Epithelial cell of esophagus (primary cell): ENCODE data around the gene SURF2.
A peak's percentile ranks its signal among the peaks of the same experiment; 100 is the strongest.

ENCODE experiments used
- DNase-seq: peaks from one replicate; pipeline ENCODE4 v3.0.0; 2010; ENCODE audit warnings: low read depth
- H3K4me3 ChIP-seq: 2 replicates; pipeline ENCODE4 v1.5.1; 2011; ENCODE audit warnings: mild to moderate bottlenecking, low read length, control low read depth
- TF ChIP-seq, protein P1 (sequence below): IDR thresholded peaks from 2 replicates; pipeline ENCODE4 v1.5.1; 2011; ENCODE audit warnings: low read depth, mild to moderate bottlenecking, low read length, control low read depth, inconsistent platforms; ENCODE audit not compliant: insufficient read depth; ENCODE audit errors: missing control alignments

The SURF2 gene

DNA sequence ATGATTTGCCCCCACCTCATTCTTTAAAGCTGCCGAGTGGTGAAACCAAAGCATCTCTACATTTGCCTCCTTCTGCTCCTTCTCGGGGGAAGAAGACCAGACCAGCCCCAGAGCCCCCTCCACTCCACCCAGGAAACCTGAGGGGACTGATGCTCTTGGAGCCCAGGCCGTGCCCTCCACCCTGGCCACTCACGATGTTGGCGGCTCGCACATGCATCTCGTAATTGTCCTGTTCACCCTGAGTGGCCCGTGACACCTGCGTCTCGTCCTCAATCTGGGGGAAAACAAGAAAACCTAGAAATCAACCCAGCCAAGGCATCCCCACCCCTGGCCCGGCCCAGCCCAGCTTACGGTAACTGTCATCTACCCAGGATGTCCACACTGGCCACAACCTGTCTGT lies 11.4 kb upstream of the SURF2 start:
- H3K4me3 ChIP-seq, result no peak overlapping the region
- TF ChIP-seq, protein P1, sequence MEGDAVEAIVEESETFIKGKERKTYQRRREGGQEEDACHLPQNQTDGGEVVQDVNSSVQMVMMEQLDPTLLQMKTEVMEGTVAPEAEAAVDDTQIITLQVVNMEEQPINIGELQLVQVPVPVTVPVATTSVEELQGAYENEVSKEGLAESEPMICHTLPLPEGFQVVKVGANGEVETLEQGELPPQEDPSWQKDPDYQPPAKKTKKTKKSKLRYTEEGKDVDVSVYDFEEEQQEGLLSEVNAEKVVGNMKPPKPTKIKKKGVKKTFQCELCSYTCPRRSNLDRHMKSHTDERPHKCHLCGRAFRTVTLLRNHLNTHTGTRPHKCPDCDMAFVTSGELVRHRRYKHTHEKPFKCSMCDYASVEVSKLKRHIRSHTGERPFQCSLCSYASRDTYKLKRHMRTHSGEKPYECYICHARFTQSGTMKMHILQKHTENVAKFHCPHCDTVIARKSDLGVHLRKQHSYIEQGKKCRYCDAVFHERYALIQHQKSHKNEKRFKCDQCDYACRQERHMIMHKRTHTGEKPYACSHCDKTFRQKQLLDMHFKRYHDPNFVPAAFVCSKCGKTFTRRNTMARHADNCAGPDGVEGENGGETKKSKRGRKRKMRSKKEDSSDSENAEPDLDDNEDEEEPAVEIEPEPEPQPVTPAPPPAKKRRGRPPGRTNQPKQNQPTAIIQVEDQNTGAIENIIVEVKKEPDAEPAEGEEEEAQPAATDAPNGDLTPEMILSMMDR, result no peak
- no peak for DNase-seq

DNA sequence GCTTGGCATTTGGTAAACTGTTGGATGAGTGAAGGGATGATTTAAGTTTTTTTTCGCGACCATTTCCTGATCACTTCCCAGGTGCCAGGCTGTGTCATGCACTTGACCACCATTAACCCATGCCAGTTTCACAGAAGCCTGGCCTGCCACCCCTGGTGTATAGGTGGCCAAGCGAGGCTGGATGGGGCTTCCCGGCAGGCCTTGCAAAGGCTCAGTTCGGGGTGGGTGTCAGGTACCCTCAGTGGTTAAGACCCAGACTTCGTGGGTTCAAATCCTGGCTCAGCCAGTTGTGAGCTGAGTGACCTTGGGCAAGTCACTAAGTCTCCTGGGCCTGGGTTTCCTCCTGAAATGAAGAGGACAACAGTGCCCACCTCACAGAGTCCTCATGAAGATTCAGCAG lies 10.8 kb upstream of the SURF2 start:
- H3K4me3 ChIP-seq, result no peak overlapping the region
- TF ChIP-seq, protein P1, result no peak
- no peak for DNase-seq

DNA sequence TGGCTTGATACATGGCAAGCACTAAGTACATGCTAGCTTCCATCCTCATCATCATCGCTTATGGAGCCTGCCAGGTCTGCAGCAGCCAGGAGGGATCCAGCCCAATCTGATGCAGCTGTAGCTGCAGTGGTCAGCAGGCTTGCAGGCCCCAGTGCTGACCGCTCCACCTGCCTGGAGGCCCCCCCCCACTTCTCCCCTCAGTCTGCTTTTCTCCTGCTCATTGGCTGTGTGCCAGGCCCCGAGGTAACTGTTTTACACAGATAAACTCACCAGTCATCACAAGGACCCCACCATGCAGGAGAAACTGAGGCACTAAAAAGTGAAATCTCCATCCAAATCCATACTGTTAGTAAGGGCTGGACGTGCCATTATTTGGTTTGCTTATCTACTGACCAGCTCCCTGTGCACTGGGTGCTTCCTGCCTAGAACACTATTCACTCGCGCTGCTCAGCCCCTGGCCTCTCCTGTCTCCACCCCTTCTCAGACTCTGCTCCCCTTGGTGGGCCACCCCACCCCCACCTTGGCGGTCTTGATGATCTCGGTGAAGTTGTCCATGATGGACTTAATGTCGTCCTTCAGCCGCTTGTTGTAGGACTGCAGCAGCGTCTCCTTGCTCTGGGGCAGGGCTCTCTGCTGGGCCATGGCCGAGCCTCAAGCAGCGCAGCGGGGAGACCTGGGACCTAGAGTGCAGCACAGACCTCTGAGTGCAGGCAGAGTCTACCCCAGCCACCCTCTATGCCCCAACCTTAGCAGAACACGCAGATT lies 10.1 kb upstream of the SURF2 start:
- TF ChIP-seq, protein P1, result no peak
- no peak for DNase-seq
- H3K4me3 ChIP-seq, result peak overlapping the region; percentile 92

DNA sequence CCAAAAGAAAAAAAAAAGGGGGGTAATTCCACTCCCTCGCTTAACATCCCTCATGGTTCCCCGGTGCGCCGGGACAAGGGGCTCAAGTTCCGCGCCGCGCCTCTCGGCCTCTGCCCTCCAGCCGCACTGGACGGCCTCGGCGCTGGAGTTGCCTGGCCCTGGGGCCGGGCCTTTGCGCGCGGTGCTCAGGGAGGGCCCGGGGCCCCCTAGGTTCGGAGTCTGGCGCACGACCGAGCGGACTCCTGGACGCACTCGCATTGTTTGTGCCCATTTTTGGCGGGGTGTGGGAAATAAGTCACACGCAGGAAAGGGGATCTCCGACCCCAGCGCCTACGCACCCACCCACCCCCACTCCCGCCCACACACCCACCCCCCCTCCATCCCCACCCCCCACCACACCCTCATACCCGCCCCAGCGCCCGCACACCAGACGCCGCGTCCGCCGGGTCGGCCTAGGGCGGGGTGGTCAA lies 8.8 kb upstream of the SURF2 start:
- peak; percentile 28 for DNase-seq

DNA sequence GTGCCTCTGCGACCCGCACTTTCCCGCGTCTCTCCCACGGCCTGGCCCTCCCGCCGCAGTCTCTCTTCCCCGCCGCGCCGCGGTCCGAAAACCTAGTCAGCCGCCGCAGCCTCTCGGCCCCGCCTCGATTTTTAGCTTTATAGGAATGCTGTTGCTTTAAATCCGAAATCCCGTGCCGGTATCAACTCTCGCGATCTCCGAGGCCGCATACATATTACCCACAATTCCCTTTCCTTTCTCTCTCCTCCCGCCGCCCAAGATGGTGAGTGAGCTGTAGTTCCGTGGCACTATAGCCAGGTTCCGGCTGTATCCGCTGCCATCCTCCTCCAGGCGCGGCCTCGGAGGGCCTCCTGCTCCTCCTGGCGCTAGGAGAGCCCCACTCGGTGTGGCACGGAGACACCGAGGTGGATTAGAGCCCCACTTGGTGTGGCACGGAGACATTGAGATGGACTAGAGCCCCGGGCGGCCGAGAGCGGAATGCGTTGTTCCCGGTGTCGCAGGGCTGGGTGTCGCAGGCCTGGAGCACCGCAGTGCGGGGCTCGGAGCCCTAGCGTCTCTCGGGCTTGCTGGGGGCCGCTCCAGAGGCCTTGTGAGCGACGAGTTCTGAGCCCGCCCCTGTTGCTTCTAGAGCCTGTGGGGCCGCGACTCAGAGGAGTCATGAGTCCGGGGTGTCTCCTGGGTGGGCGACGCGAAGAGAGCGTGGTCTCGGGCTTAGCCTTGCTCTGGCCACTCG lies 8.2 kb upstream of the SURF2 start, which contains the start of the genes MED22 and RPL7A:
MED22 (minus strand) TSS at position 147 of the 733 bp plus-strand sequence. CDS start 1,469 bp downstream, outside the sequence.
RPL7A (plus strand) TSS at position 234 of the 733 bp plus-strand sequence; CDS start at position 260, 26 bp downstream.
- TF ChIP-seq, protein P1, result no peak
- peak; percentile 96 for DNase-seq
- peak within 1 kb of the TSS; percentile 92 for H3K4me3 ChIP-seq

More for the DNA sequence above, 8.8 kb upstream of the SURF2 start:
- peak overlapping the region; percentile 92 for H3K4me3 ChIP-seq
- TF ChIP-seq, protein P1, result no peak

DNA sequence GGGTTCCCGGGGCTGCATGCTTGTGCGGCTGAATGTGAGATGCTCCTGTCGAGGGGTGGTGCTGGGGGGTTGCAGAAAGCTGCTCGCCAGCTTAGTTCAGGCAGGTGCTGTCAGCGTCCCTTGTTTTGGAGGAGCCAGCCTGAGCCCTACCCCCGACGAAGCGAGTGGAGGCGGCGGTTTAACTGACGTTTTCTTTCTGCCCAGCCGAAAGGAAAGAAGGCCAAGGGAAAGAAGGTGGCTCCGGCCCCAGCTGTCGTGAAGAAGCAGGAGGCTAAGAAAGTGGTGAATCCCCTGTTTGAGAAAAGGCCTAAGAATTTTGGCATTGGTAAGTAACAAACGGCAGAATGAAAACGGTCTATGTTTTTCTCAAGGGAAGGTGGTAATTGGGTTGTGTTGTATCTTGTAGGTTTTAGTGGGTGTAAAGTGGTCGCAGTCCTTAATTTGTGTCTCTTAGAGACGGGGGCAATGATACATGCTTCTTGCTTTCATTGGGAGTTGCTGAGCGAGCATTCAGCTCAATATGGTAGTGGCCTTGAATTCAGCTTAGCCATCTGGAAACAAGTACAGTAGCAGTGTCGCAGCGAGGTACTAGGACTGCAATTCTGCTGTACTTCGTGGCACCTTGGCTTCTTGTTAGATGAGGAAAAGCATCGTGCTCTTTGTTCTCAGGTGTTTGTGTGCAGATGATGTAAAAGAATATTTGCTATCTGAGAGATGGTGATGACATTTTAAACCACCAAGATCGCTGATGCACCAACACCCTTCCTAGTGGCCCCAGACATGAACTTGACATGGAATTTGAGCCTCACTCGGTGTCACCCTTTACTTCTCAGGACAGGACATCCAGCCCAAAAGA lies 7.4 kb upstream of the SURF2 start:
- H3K4me3 ChIP-seq, result peak overlapping the region; percentile 92
- TF ChIP-seq, protein P1, result no peak
- DNase-seq, result no peak
